HG03139 (cell line): ENCODE measurements around the gene EFCAB10.

Experiments used
- ATAC-seq: cut with Tn5 transposase; IDR thresholded peaks from one replicate; pipeline ENCODE4 v1.9.1; 2021; ENCODE audit not compliant: unreplicated experiment

EFCAB10 gene

DNA sequence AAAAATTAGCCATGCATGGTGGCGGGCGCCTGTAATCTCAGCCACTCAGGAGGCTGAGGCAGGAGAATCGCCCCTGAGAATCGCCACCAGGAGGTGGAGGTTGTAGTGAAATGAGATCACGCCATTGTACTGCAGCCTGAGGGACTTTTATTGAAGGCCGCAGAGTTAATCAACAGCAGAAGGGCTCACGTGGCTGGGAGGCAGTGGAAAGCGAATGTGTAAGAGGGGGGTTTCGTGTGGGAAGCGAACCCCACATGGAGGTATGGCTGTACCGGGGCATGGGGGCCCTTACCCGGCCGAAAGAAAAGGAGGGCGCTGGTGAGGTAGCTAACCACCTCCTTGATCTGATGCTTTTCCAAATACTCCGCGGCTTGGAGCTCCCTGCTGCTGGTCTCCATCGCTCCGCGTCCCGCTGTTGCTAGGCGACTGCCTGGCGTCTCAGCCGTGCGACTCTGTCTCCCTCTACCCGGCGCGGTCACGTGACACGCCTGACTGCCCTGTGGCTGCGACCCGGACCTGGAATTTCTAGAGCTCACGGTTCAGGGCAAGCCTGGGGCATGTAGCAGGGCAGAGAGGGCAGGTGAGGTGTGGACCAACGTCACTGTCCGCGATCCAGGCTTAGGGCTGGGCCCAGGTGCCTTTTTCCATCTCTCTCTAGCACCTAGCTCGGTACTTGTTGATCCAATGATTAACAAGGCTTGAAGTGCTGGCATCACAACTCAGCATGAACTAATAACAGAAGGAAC lies at the start of gene EFCAB10:
Gene EFCAB10 (minus strand): TSS at position 428 of the 746 bp plus-strand sequence. CDS start 30 bp downstream, at position 398.
- no peak for ATAC-seq

- ATAC-seq, result no peak
Observed at GRCh38 chr7:105625986-105626385, 44.7 kb upstream of the EFCAB10 start.

DNA sequence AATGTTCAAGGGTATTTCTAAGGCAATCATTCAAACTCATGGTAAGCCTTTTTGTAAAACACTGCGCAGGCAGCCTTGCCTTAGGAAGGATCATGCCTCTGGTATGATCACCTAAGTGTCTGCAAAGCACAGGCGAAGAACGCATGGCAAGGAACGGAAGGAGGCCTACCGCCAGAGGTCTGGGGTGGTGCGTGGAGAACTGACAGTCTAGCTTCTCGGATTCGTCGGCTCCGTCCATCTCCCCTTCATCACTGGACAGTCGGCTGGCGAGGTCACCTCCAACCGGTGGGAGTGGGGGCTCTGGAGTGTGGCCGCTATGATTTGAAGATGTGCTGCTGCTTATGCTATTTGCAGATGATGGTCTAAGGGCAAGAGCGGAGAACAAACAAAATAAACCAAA lies 42.6 kb upstream of the EFCAB10 start:
- ATAC-seq, result no peak

- no peak for ATAC-seq
Observed at GRCh38 chr7:105623378-105623777, 42.1 kb upstream of the EFCAB10 start.

DNA sequence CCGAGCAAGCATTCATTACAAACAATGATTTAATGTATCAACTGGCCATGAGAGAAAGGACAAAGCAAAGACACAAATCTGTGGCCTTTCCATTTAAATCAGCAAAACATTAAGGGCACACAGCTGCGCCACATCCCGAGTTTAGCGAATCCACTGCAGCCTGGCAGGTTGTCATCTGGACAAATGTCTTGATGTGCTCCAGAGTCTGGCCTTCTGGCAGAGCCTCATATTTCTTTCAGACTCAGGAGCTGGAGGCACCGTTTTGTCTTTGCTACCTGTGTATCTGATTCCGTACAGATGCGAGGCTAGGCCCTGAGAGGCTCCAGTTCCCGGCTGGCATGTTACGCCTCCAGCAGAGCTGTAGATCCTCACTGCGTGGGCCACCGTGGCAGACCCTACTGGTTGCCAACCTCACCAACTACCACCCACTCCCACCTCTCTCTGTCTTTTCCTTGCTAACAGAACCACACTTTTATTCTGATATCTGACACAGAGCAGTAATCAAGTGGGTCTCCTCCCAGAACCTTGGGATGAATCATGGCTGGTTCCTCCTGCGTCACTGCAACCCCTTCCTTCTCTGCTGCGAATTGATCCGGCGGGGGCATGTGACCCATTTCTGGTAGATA lies 40.9 kb upstream of the EFCAB10 start:
- ATAC-seq, result no peak

DNA sequence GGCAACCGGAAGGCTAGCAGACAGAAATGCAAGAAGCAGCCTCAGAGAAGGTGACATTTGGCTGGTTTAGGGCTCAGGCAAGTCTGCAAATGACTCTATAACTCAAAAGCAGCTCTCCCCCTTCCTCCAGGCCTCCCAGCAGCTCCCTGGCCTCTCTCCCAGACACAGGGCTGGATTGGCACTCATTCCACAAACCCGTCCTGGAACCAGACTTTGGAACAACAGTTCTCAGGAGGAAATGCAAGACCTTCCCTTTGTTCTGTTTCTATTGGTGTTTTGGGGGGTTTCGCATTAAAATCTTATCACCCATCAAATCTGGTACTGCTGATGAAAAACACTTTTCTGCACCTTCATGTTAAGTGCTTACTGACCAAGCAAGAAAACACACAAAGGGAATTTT lies 40.3 kb upstream of the EFCAB10 start:
- ATAC-seq, result no peak

DNA sequence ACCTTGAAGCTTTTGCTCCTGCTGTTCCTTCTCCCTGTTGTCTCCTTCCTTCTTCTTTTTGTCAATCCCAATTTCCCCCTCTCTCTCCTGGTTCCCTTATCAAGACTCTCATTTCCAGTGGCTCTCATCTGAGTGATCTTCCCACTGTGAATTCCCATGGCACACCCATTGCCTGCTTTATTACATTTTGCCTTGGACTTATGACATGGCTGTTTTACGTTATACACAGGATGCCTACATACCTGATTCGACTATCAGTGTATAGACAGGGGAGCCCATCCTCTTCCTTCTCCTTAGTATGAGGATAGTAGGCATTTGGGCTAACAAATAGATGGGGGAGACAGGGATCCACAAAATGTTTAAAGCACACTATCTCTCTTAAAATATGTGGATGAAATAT lies 39.9 kb upstream of the EFCAB10 start:
- no peak for ATAC-seq

- ATAC-seq, result no peak
Observed at GRCh38 chr7:105619590-105619989, 38.3 kb upstream of the EFCAB10 start.

DNA sequence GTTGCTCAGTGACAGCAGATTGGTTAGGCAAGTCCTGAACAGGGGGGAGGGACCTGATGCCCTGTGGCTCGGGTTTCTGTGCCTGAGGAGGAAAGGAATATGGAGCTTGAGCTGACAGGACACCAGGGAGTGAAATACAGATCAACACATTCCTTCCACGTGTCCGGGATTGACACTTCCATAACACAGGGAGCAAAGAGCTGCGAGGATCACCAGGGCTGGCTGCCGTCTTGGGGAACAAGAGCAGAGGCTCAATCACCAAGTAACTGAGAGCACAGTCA lies 36.7 kb upstream of the EFCAB10 start:
- no peak for ATAC-seq

DNA sequence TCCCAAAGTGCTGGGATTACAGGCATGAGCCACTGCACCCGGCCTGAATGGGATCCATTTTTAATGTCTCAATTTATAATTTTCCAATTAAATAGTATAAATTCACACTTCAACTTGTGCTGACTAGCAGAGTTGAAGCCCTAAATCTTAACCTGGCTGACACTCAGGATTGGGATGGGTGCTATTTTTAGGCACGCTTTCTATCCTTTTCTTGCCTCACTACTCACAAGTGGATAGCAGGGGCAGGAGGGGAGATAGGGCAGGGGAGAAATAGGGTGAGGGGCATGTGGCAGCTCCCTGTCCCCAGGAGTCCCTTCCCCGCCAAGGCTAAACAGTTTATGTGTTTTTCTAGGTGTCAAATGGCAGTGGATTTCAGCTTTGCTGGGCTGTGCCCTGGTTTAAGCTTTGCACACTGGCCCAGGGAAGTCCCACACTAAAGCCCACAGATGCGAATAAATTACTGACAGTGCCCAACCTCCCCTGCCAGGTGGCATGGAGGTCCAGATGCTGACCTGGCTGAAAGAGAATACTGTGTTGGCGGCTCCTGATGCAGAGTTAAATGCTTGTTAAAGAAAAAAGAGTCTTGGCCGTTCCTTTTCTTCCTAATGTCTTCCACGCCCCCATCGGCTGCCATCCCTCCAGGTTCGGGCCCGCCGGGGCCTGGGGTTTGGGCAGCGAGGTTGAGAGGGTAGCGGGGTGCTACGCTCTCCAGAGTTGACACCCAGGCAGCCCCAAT lies 36.2 kb upstream of the EFCAB10 start:
- no peak for ATAC-seq

GRCh38 chr7:105614341-105614840 lies 33.1 kb upstream of the EFCAB10 start:
- ATAC-seq, result no peak

- ATAC-seq, result no peak
Observed at GRCh38 chr7:105613611-105614330, 32.5 kb upstream of the EFCAB10 start.

DNA sequence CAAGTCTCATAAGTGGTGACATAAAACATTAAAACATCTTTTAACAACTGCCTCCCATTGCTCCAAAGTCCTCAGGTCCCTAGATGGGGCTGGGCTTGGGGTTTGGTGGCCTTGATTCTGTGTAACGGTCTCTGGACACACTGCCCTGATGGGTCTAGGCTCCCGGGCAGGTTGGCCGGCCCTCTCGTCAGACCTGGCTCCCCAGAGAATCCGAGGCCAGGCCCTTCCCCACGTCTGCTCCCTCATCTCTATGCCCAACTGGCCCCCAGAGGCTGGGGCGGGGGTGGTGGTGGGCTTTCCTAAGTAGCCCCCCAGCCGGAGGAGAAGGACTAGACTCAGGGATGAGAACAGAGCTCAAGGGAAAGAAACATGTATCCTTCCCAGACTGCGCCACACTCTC lies 31.5 kb upstream of the EFCAB10 start:
- no peak for ATAC-seq

DNA sequence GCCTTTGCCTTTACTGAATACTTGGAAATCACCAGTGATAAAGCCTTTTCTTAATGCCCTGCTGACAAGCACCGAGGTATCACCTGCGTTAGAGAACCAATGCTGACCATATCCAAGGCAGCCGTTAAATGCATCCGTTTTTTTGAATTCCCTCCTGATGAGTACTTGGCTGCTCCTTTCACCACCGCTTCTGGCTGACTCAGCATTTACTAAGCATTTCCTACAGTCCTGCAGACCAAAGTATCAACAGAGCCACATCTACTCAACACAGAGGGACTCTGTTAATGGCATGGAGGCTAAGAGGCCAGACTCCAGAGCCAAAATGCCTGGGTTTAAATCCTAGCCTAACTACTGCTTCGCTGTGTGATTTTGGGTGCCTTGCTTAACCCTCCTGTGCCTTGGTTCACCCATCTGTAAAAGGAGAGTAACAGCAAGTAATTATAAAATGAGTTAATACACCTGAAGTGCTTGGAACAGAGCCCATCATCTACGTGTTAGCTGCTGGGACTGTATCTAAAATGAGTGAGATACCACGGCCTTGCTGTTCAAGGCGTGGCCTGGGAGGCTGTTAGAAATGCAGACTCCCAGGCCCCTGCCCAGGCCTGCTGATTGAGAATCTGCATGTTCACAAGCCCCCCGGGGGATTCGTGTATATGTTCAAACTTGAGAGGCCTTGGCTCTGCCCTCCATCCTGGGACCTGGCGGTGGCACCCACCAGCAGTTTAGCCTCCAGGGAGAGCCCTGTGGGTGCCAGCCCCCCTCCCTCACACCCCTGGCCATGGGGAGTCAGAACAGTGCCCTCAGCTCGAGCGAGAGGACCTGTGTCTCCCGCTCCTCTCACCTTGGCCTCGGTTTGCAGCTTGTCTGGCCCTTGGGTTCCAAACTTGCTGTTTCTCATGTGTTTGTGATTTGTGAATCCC lies 30.8 kb upstream of the EFCAB10 start:
- no peak for ATAC-seq

DNA sequence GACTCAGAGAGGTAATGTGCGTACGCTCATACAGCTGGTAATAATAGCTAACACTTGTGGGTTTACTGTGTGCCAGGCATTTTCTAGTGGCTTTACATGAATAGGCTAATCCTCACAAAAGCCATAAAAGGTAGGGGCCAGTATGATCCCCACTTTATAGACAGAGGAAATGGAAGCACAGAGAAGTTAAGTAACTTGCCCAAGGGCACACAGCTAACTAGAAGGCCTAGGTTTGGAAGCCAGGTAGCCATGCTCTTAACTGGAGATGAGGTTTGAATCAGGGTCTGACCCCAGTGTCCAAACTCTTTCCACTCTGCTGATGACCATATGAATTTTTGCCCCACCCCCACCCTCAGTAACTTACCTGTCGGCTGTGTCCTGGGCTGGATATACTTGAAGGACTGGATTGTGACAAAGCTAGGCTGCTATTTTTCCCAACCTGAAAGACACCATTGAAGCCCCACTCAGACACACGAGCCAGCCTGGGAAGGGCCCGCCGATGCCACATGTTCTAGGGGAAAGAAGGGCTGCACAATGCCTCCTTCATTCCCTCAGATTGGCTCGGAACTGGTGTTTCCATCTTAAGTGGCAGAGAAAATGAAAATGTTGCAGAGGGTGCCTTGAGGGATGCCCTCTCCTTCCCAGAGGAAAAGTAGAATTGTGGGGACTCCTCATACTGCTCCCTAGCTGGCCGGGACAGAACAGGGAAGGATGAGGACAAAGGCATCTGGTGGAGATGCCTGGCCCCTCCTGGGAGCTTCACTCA lies 29.1 kb upstream of the EFCAB10 start:
- no peak for ATAC-seq

GRCh38 chr7:105602325-105603305 lies 21.3 kb upstream of the EFCAB10 start:
- no peak for ATAC-seq

- no peak for ATAC-seq
Observed at GRCh38 chr7:105600720-105601550, 19.6 kb upstream of the EFCAB10 start.

DNA sequence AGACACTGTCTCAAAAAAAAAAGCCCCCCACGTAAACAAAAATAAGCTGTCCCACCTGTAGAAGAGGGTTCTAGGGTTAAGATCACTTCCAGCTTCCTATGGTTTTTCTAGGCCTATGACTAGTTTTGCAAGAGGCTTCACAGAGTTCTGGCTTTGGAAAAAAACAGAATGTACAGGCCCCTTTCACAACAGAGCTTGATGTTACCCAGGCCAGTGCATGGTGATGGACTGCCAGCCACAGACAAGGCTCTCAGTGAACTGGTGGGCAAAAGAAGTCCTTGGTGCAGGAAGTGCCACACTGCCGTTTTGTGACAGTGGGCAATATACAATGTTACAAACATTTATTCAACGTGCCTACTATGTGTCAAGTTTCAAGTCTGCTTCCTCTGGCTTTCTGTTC lies 18.3 kb upstream of the EFCAB10 start:
- no peak for ATAC-seq
